Gastrocnemius medialis (tissue), 4 donors: ENCODE data around the gene ACSF2.

Experiments
- POLR2A ChIP-seq, 2 donors: fragments of 450-650 bp; IDR thresholded peaks; one replicate each; pipeline ENCODE4 v1.6.1; 2017; ENCODE audit warnings: antibody characterized with exemption in 2 of 2, mild to moderate bottlenecking in 2 of 2, moderate library complexity in 2 of 2
- TF ChIP-seq, protein P1 (sequence below), 5 experiments: fragments of 450-650 bp in 3 of 5; fragments of 200-600 bp in 2 of 5; sonication (generic) in 2 of 5; IDR thresholded peaks in 4 of 5; conservative IDR thresholded peaks in 1 of 5; 1 replicate in 4 of 5; 2 replicates in 1 of 5; pipeline ENCODE4 v1.5.1; 2016 to 2019; ENCODE audit warnings: antibody characterized with exemption in 5 of 5, mild to moderate bottlenecking in 3 of 5, moderate library complexity in 3 of 5

DNA sequence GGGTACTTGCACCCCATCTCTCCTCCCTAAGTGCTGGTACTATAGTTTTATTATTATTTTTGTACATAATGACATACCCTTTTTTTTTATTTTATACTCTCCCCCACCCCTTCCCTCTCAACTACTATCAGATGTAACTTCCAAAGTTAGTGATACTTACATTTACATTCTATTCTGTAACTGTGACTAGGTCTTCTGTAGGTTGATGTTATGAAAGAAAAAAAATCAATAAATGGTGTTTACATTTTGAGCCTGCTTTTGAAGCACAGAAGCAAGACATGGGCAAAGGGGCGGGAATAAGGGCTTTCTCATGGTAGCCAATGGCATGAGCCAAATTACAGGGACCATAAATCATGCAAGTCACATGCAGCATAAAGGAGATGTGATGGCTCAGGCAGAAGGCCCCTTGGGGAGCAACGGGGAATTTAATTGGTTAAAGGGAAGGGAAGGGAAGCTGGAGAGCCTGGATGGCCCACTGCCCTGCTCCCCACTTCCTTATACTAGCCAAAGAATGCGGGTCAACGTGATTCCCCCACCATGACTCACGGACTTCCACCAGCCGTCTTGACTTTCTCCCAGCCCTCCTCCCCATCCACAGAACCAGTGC, 2.4 kb upstream of the ACSF2 start:
- no peak for TF ChIP-seq POLR2A (IDR thresholded peaks at IDR 0.05)
- TF ChIP-seq, protein P1, sequence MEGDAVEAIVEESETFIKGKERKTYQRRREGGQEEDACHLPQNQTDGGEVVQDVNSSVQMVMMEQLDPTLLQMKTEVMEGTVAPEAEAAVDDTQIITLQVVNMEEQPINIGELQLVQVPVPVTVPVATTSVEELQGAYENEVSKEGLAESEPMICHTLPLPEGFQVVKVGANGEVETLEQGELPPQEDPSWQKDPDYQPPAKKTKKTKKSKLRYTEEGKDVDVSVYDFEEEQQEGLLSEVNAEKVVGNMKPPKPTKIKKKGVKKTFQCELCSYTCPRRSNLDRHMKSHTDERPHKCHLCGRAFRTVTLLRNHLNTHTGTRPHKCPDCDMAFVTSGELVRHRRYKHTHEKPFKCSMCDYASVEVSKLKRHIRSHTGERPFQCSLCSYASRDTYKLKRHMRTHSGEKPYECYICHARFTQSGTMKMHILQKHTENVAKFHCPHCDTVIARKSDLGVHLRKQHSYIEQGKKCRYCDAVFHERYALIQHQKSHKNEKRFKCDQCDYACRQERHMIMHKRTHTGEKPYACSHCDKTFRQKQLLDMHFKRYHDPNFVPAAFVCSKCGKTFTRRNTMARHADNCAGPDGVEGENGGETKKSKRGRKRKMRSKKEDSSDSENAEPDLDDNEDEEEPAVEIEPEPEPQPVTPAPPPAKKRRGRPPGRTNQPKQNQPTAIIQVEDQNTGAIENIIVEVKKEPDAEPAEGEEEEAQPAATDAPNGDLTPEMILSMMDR (IDR thresholded peaks at IDR 0.05 in 4 of 5, conservative IDR thresholded peaks at IDR 0.05 in 1 of 5): no peak
